GM19240 (cell line): ENCODE data around the gene MOBP.

Experiments used
- DNase-seq: peaks from one replicate; pipeline ENCODE4 v3.0.0; 2011; ENCODE audit warnings: low spot score; ENCODE audit not compliant: insufficient read length

Gene MOBP

GRCh38 chr3:39497753-39498152 is 30.3 kb downstream of the MOBP start:
- DNase-seq: no peak

GRCh38 chr3:39499651-39500273 is 32.3 kb downstream of the MOBP start:
- no peak for DNase-seq

- DNase-seq: no peak
These were observed 33.6 kb downstream of the MOBP start for GRCh38 chr3:39501059-39501458.

GRCh38 chr3:39501968-39502837 is 34.7 kb downstream of the MOBP start:
- DNase-seq: no peak

GRCh38 chr3:39502838-39503145 is 35.3 kb downstream of the MOBP start:
- no peak for DNase-seq

GRCh38 chr3:39505866-39506742 is 38.6 kb downstream of the MOBP start:
- no peak for DNase-seq

GRCh38 chr3:39506863-39507262 is 39.4 kb downstream of the MOBP start:
- no peak for DNase-seq

GRCh38 chr3:39513791-39514369 is 46.4 kb downstream of the MOBP start:
- DNase-seq: no peak

- no peak for DNase-seq
These were observed 48.4 kb downstream of the MOBP start for GRCh38 chr3:39515681-39516441.

GRCh38 chr3:39519103-39519502 is 51.6 kb downstream of the MOBP start:
- DNase-seq: no peak

GRCh38 chr3:39519554-39520288 is 52.2 kb downstream of the MOBP start:
- DNase-seq: no peak

- no peak for DNase-seq
These were observed 54.0 kb downstream of the MOBP start for GRCh38 chr3:39521456-39521855.

- no peak for DNase-seq
These were observed 56.6 kb downstream of the MOBP start for GRCh38 chr3:39524107-39524506.

- no peak for DNase-seq
These were observed 61.4 kb downstream of the MOBP start for GRCh38 chr3:39528844-39529243.

GRCh38 chr3:39529577-39529976 is 62.1 kb downstream of the MOBP start:
- DNase-seq: no peak

- DNase-seq: no peak
These were observed 63.6 kb downstream of the MOBP start for GRCh38 chr3:39531066-39531465.

GRCh38 chr3:39531665-39532064 is 64.2 kb downstream of the MOBP start:
- DNase-seq: no peak

- DNase-seq: no peak
These were observed 65.3 kb downstream of the MOBP start for GRCh38 chr3:39532777-39533176.

GRCh38 chr3:39533226-39533625 is 65.7 kb downstream of the MOBP start:
- DNase-seq: no peak

- DNase-seq: no peak
These were observed 72.9 kb downstream of the MOBP start for GRCh38 chr3:39540162-39540921.
